ENCODE data around the gene PLEKHJ1. TPM values are rescaled to one million over a fixed set of nuclear protein-coding genes. Genes with fewer than 3 reads are reported as not detected.

PLEKHJ1 gene
- total RNA-seq, 1 experiment from 2014 or later, result 119 TPM

GRCh38 chr19:2276429-2276986 is 40.4 kb upstream of the PLEKHJ1 start:
- Mint-ChIP-seq H3K27ac (ENCODE audit: unreplicated experiment) (no peak overlapping the region), H3K9me3 (ENCODE audit: unreplicated experiment) (no peaks in the 10 kb centered on the region), H3K27me3 (ENCODE audit: insufficient read depth, unreplicated experiment) (no peaks in the 10 kb centered on the region), H3K4me1 (ENCODE audit: low read depth, unreplicated experiment) (no peaks in the 10 kb centered on the region), H3K36me3 (ENCODE audit: insufficient read depth, unreplicated experiment) (peaks cover 72% of the 10 kb centered on the region), H3K4me3 (ENCODE audit: unreplicated experiment) (no peak overlapping the region)
- ChIA-PET POLR2A (no interaction called here), CTCF (no interaction called here)
- DNase-seq, result no peak
- Histone ChIP-seq H3K4me3 (ENCODE audit: low read depth, low read length) (no peak overlapping the region), H3K36me3 (ENCODE audit: control insufficient read depth, insufficient read depth, low read length) (peaks cover 5% of the 10 kb centered on the region), H3K27me3 (replicated peaks; ENCODE audit: control insufficient read depth, insufficient read depth, low read length) (no peaks in the 10 kb centered on the region), H3K9me3 (no peaks in the 10 kb centered on the region), H3K4me1 (peaks cover 10% of the 10 kb centered on the region)
- intact Hi-C loops (cut with micrococcal nuclease; ENCODE audit: unreplicated experiment), result loop anchor here (5.0 kb wide), 1 partner anchor 111 kb away; no protein-coding TSS in a partner anchor
- no peak for TF ChIP-seq CTCF (IDR thresholded peaks at IDR 0.05; ENCODE audit: insufficient read depth in 1 of 2, low read depth in 1 of 2, low read length in 1 of 2, severe bottlenecking in 1 of 2, unreplicated experiment in 1 of 2)
- no TSS peak for BruUV-seq (replicated peaks)

GRCh38 chr19:2275588-2276428 is 39.7 kb upstream of the PLEKHJ1 start:
- H3K4me1 Mint-ChIP-seq (ENCODE audit: low read depth, unreplicated experiment), result no peaks in the 10 kb centered on the region
- peaks cover 79% of the 10 kb centered on the region for H3K36me3 Mint-ChIP-seq (ENCODE audit: insufficient read depth, unreplicated experiment)
- CTCF ChIA-PET, result no interaction called here
- no peak overlapping the region for H3K4me3 ChIP-seq (ENCODE audit: low read depth, low read length)
- peak overlapping the region; percentile 85 for H3K27ac Mint-ChIP-seq (ENCODE audit: unreplicated experiment)
- no peak for DNase-seq
- no peaks in the 10 kb centered on the region for H3K9me3 ChIP-seq
- H3K4me3 Mint-ChIP-seq (ENCODE audit: unreplicated experiment), result no peak overlapping the region
- no peak for TF ChIP-seq CTCF (IDR thresholded peaks at IDR 0.05; ENCODE audit: insufficient read depth in 1 of 2, low read depth in 1 of 2, low read length in 1 of 2, severe bottlenecking in 1 of 2, unreplicated experiment in 1 of 2)
- no peaks in the 10 kb centered on the region for H3K27me3 Mint-ChIP-seq (ENCODE audit: insufficient read depth, unreplicated experiment)
- H3K27me3 ChIP-seq (replicated peaks; ENCODE audit: control insufficient read depth, insufficient read depth, low read length), result no peaks in the 10 kb centered on the region
- POLR2A ChIA-PET, result no interaction called here
- peaks cover 14% of the 10 kb centered on the region for H3K4me1 ChIP-seq
- peaks cover 5% of the 10 kb centered on the region for H3K36me3 ChIP-seq (ENCODE audit: control insufficient read depth, insufficient read depth, low read length)
- H3K9me3 Mint-ChIP-seq (ENCODE audit: unreplicated experiment), result no peaks in the 10 kb centered on the region
- intact Hi-C loops (cut with micrococcal nuclease; ENCODE audit: unreplicated experiment), result loop anchor here (5.0 kb wide), 1 partner anchor 111 kb away; no protein-coding TSS in a partner anchor
- no TSS peak for BruUV-seq (replicated peaks)

GRCh38 chr19:2274931-2275535 is 38.9 kb upstream of the PLEKHJ1 start:
- POLR2A ChIA-PET, result interaction anchor here (0.6 kb wide), 3 partner anchors 20 to 153 kb away, joined by 4 to 5 read pairs (median 4); no protein-coding TSS in a partner anchor
- TF ChIP-seq CTCF (IDR thresholded peaks at IDR 0.05; ENCODE audit: insufficient read depth in 1 of 2, low read depth in 1 of 2, low read length in 1 of 2, severe bottlenecking in 1 of 2, unreplicated experiment in 1 of 2), result peak; percentile 61 to 73

More at GRCh38 chr19:2274931-2275535, 38.9 kb upstream of the PLEKHJ1 start:
- H3K4me3 Mint-ChIP-seq (ENCODE audit: unreplicated experiment), result no peak overlapping the region
- H3K27me3 ChIP-seq (replicated peaks; ENCODE audit: control insufficient read depth, insufficient read depth, low read length), result no peaks in the 10 kb centered on the region
- H3K4me3 ChIP-seq (ENCODE audit: low read depth, low read length), result no peak overlapping the region
- peaks cover 14% of the 10 kb centered on the region for H3K4me1 ChIP-seq
- H3K27ac Mint-ChIP-seq (ENCODE audit: unreplicated experiment), result peak overlapping the region; percentile 85
- intact Hi-C loops (cut with micrococcal nuclease; ENCODE audit: unreplicated experiment), result loop anchor here (5.0 kb wide), 1 partner anchor 112 kb away; no protein-coding TSS in a partner anchor
- no TSS peak for BruUV-seq (replicated peaks)
- peak; percentile 79 to 83 for DNase-seq
- H3K27me3 Mint-ChIP-seq (ENCODE audit: insufficient read depth, unreplicated experiment), result no peaks in the 10 kb centered on the region
- H3K9me3 ChIP-seq, result no peaks in the 10 kb centered on the region
- H3K36me3 Mint-ChIP-seq (ENCODE audit: insufficient read depth, unreplicated experiment), result peaks cover 87% of the 10 kb centered on the region
- H3K36me3 ChIP-seq (ENCODE audit: control insufficient read depth, insufficient read depth, low read length), result peaks cover 5% of the 10 kb centered on the region
- CTCF ChIA-PET, result interaction anchor here (0.6 to 0.7 kb wide), 2 partner anchors 14 to 34 kb away, joined by 3 to 8 read pairs; no protein-coding TSS in a partner anchor
- H3K4me1 Mint-ChIP-seq (ENCODE audit: low read depth, unreplicated experiment), result no peaks in the 10 kb centered on the region
- no peaks in the 10 kb centered on the region for H3K9me3 Mint-ChIP-seq (ENCODE audit: unreplicated experiment)

All from Caco-2 (cell line).